Natural killer cell (primary cell): ENCODE results near the gene VAMP5. TPM values are rescaled to one million over a fixed set of nuclear protein-coding genes. Genes with fewer than 3 reads are reported as not detected.
"Not testable (repeated sequence)": the region's sequence is repeated elsewhere in the genome, so short reads cannot be mapped to it uniquely, and the experiment has no call there.

Experiments
- ATAC-seq, 3 donors: fragments of 150-1000 bp in 2 of 3; fragments of 200-7000 bp in 1 of 3; cut with Tn5 transposase; 1 replicate in 1 of 3; 2 replicates in 2 of 3; pipeline ENCODE4 v1.10.0; 2021; ENCODE audit warnings: mild to moderate bottlenecking in 2 of 3, moderate library complexity in 2 of 3
- DNase-seq, 2 donors: peaks; one replicate each; pipeline versions ENCODE4 v3.0.0 to v3.0.0-alpha.2; 2013 to 2021; ENCODE audit warnings: mixed read lengths in 1 of 2
- H3K27ac ChIP-seq: one replicate; pipeline ENCODE4 v1.5.1; 2013; ENCODE audit warnings: mild to moderate bottlenecking, low read length
- H3K27me3 ChIP-seq: one replicate; pipeline ENCODE4 v1.6.1; 2013; ENCODE audit warnings: low read length; ENCODE audit not compliant: control insufficient read depth, insufficient read depth
- H3K36me3 ChIP-seq: one replicate; pipeline ENCODE4 v1.6.1; 2013; ENCODE audit warnings: low read length; ENCODE audit not compliant: control insufficient read depth, insufficient read depth
- H3K4me1 ChIP-seq: one replicate; pipeline ENCODE4 v1.6.1; 2013; ENCODE audit warnings: low read length; ENCODE audit not compliant: control insufficient read depth, insufficient read depth
- H3K4me3 ChIP-seq: one replicate; pipeline ENCODE4 v1.5.1; 2013; ENCODE audit warnings: low read length
- H3K9me3 ChIP-seq: one replicate; pipeline ENCODE4 v1.6.1; 2013; ENCODE audit warnings: low read length; ENCODE audit not compliant: control insufficient read depth, insufficient read depth
- H3K27ac Mint-ChIP-seq, 2 donors: one replicate each; pipeline ENCODE4 v1.8.0; 2022; ENCODE audit warnings: mild to moderate bottlenecking in 2 of 2, mixed read lengths in 2 of 2, moderate library complexity in 1 of 2
- H3K27me3 Mint-ChIP-seq, 2 donors: one replicate each; pipeline ENCODE4 v1.8.0; 2022; ENCODE audit warnings: low read depth in 2 of 2, mixed read lengths in 2 of 2
- H3K36me3 Mint-ChIP-seq: one replicate; pipeline ENCODE4 v1.8.0; 2022; ENCODE audit warnings: mixed read lengths
- H3K4me1 Mint-ChIP-seq, 2 donors: one replicate each; pipeline ENCODE4 v1.8.0; 2022; ENCODE audit warnings: mixed read lengths in 2 of 2
- H3K4me3 Mint-ChIP-seq: one replicate; pipeline ENCODE4 v1.8.0; 2022; ENCODE audit warnings: mild to moderate bottlenecking, moderate library complexity, mixed read lengths
- H3K9me3 Mint-ChIP-seq, 2 donors: one replicate each; pipeline ENCODE4 v1.8.0; 2022; ENCODE audit warnings: mixed read lengths in 2 of 2
- CTCF ChIP-seq: fragments of 200-600 bp; IDR thresholded peaks from one replicate; pipeline ENCODE4 v1.8.0; 2022; ENCODE audit warnings: antibody characterized with exemption
- WGBS: methylation state at CpG from one replicate; pipeline ENCODE4 v1.1.7; 2013; ENCODE audit warnings: missing lambda C conversion rate; ENCODE audit not compliant: insufficient coverage; 5-methylcytosine and 5-hydroxymethylcytosine counted together
- intact Hi-C: fragments of 100-400 bp; cut with micrococcal nuclease; formaldehyde crosslinking; loops from one replicate; pipeline ENCODE4 v1.14.2; 2022
- total RNA-seq, 4 donors: library from RNA; stranded (reverse); fragments of 120-200 nt in 1 of 4; gene quantifications; one replicate each; pipeline versions ENCODE4 v1.2.3 to v1.2.4, GENCODE V29; 2013 to 2022

Gene VAMP5
- total RNA-seq, 3 donors from 2014 or later (not counting 1 experiment from before 2014, with no cell fraction given), result 35.0 to 50.7 (median 36.7) TPM

- intact Hi-C loops, result no loop called here
- Histone ChIP-seq H3K4me3 (no peak overlapping the region), H3K9me3 (no peaks in the 10 kb centered on the region), H3K4me1 (peaks cover 26% of the 10 kb centered on the region), H3K36me3 (no peaks in the 10 kb centered on the region), H3K27me3 (no peaks in the 10 kb centered on the region), H3K27ac (no peak overlapping the region)
- H3K4me3 Mint-ChIP-seq, result no peak overlapping the region
- H3K27ac Mint-ChIP-seq, result no peak overlapping the region
- WGBS, result 68% methylated on average over 7 of the region's 7 CpGs
- no peak for DNase-seq
- ATAC-seq, result no peak
- TF ChIP-seq CTCF, result no peak
- H3K4me1 Mint-ChIP-seq, result peaks cover 32 to 42% of the 10 kb centered on the region in 2 donors
- H3K27me3 Mint-ChIP-seq, result no peaks in the 10 kb centered on the region
- no peaks in the 10 kb centered on the region for H3K9me3 Mint-ChIP-seq
- H3K36me3 Mint-ChIP-seq, result no peaks in the 10 kb centered on the region
Measured at GRCh38 chr2:85589982-85590791, 6.0 kb downstream of the VAMP5 start.

- TF ChIP-seq CTCF, result no peak
- intact Hi-C loops, result no loop called here
- peaks cover 32 to 42% of the 10 kb centered on the region in 2 donors for H3K4me1 Mint-ChIP-seq
- H3K9me3 Mint-ChIP-seq, result no peaks in the 10 kb centered on the region
- Histone ChIP-seq H3K9me3 (no peaks in the 10 kb centered on the region), H3K4me3 (no peak overlapping the region), H3K27ac (no peak overlapping the region), H3K36me3 (no peaks in the 10 kb centered on the region), H3K27me3 (no peaks in the 10 kb centered on the region), H3K4me1 (peaks cover 22% of the 10 kb centered on the region)
- H3K27me3 Mint-ChIP-seq, result no peaks in the 10 kb centered on the region
- DNase-seq (no peak), ATAC-seq (no peak)
- H3K36me3 Mint-ChIP-seq, result no peaks in the 10 kb centered on the region
- 94% methylated on average over 2 of the region's 2 CpGs for WGBS
- H3K4me3 Mint-ChIP-seq, result no peak overlapping the region
- H3K27ac Mint-ChIP-seq, result no peak overlapping the region
Measured at GRCh38 chr2:85590950-85591349, 6.7 kb downstream of the VAMP5 start.

GRCh38 chr2:85591563-85591962 is 7.3 kb downstream of the VAMP5 start:
- Mint-ChIP-seq H3K4me3 (peak overlapping the region; percentile 40), H3K36me3 (no peaks in the 10 kb centered on the region), H3K4me1 (peaks cover 38 to 46% of the 10 kb centered on the region in 2 donors), H3K27ac (peak overlapping the region in 1 of 2 donors; percentile 36), H3K27me3 (no peaks in the 10 kb centered on the region), H3K9me3 (no peaks in the 10 kb centered on the region)
- ATAC-seq (no peak), DNase-seq (no peak)
- H3K4me1 ChIP-seq, result peaks cover 28% of the 10 kb centered on the region
- no peak for TF ChIP-seq CTCF
- H3K9me3 ChIP-seq, result no peaks in the 10 kb centered on the region
- H3K27me3 ChIP-seq, result no peaks in the 10 kb centered on the region
- intact Hi-C loops, result no loop called here
- H3K36me3 ChIP-seq, result no peaks in the 10 kb centered on the region
- H3K4me3 ChIP-seq, result no peak overlapping the region
- H3K27ac ChIP-seq, result no peak overlapping the region
- 93% methylated on average over 12 of the region's 12 CpGs for WGBS

GRCh38 chr2:85592299-85592698 is 8.1 kb downstream of the VAMP5 start:
- peak overlapping the region; percentile 45 for H3K4me3 Mint-ChIP-seq
- not testable (repeated sequence) for H3K27ac Mint-ChIP-seq

More at GRCh38 chr2:85592299-85592698, 8.1 kb downstream of the VAMP5 start:
- peaks cover 41 to 53% of the 10 kb centered on the region in 2 donors for H3K4me1 Mint-ChIP-seq
- WGBS, result 93% methylated on average over 9 of the region's 9 CpGs
- H3K9me3 ChIP-seq, H3K9me3 Mint-ChIP-seq, DNase-seq, H3K36me3 Mint-ChIP-seq, H3K4me3 ChIP-seq, H3K27me3 ChIP-seq, intact Hi-C loops, ATAC-seq, H3K36me3 ChIP-seq, H3K27me3 Mint-ChIP-seq, H3K27ac ChIP-seq: not testable (repeated sequence)
- H3K4me1 ChIP-seq, result peaks cover 33% of the 10 kb centered on the region
